Measurements from ENCODE around the gene ZNF778.

ZNF778 gene

DNA sequence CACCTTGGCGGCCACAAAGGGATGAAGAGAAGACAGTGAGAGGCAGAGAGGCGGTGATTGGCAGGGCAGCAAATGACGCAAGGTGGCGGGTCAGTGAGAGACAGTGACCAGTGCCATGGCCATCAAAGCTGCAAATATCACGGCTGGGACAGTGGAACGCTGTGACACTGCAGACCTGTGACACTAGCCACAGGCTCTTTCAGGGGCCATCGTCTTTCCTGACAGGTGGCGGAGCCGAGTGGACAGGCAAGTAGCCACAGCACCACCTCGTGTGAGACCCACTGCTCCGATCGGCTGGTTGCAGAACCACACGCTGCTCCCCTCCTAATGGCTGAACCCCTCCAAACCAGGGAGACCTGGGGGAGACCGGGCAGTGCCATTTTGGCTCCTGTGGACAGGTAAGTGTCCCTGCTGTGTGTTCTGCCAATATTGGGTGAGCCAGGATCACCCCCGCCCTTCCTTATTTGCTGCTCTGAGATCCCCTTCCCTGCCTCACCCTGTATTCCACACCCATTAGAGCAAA, 7.9 kb upstream of the ZNF778 start:
- H3K27ac ChIP-seq (ENCODE audit: poor library complexity, severe bottlenecking): no peak overlapping the region
- H3K4me3 ChIP-seq (ENCODE audit: severe bottlenecking): no peak overlapping the region
- H3K27me3 ChIP-seq (ENCODE audit: insufficient read depth, poor library complexity, severe bottlenecking): no peaks in the 10 kb centered on the region
- H3K36me3 ChIP-seq (ENCODE audit: low read depth): no peaks in the 10 kb centered on the region
- DNase-seq (ENCODE audit: low spot score) (no peak), ATAC-seq (ENCODE audit: low read depth) (no peak)
- no peaks in the 10 kb centered on the region for H3K4me1 ChIP-seq (ENCODE audit: insufficient read depth, poor library complexity, severe bottlenecking)
- H3K9me3 ChIP-seq (ENCODE audit: severe bottlenecking): no peaks in the 10 kb centered on the region
- TF ChIP-seq, protein P1, sequence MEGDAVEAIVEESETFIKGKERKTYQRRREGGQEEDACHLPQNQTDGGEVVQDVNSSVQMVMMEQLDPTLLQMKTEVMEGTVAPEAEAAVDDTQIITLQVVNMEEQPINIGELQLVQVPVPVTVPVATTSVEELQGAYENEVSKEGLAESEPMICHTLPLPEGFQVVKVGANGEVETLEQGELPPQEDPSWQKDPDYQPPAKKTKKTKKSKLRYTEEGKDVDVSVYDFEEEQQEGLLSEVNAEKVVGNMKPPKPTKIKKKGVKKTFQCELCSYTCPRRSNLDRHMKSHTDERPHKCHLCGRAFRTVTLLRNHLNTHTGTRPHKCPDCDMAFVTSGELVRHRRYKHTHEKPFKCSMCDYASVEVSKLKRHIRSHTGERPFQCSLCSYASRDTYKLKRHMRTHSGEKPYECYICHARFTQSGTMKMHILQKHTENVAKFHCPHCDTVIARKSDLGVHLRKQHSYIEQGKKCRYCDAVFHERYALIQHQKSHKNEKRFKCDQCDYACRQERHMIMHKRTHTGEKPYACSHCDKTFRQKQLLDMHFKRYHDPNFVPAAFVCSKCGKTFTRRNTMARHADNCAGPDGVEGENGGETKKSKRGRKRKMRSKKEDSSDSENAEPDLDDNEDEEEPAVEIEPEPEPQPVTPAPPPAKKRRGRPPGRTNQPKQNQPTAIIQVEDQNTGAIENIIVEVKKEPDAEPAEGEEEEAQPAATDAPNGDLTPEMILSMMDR (IDR thresholded peaks at IDR 0.05; ENCODE audit: poor library complexity, severe bottlenecking): no peak

DNA sequence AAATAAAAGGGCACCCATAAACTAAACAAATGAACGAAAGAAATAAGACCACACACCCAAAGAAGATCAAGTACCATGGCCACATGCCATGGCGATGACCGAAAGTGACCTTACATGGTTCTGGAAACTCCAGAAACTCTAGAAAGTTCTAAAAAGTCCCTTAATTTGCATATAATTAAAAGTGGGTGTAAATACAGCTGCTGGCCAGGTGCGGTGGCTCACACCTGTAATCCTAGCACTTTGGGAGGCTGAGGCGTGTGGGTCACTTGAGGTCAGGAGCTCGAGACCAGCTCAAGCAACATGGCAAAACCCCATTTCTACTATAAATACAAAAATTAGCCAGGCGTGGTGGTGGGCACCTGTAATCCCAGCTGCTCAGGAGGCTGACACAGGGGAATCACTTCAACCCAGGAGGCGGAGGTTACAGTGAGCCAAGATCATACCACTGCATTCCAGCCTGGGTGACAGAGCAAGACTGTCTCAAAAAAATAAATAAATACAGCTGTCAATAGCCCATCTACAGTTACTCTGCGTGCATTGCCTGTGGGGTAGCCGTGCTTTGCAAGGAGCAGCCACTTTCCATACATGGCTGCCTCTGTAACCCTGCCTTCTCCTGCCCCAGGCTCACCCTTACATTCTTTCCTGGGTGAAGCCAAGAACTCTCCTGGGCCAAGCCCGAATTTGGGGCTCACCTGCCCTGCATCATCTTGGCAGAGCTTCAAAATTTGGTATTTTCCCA, 7.2 kb upstream of the ZNF778 start:
- TF ChIP-seq, protein P1 (IDR thresholded peaks at IDR 0.05; ENCODE audit: poor library complexity, severe bottlenecking): no peak
- Histone ChIP-seq H3K27ac (ENCODE audit: poor library complexity, severe bottlenecking) (no peak overlapping the region), H3K9me3 (ENCODE audit: severe bottlenecking) (no peaks in the 10 kb centered on the region), H3K4me3 (ENCODE audit: severe bottlenecking) (no peak overlapping the region), H3K36me3 (ENCODE audit: low read depth) (no peaks in the 10 kb centered on the region), H3K27me3 (ENCODE audit: insufficient read depth, poor library complexity, severe bottlenecking) (no peaks in the 10 kb centered on the region), H3K4me1 (ENCODE audit: insufficient read depth, poor library complexity, severe bottlenecking) (no peaks in the 10 kb centered on the region)
- ATAC-seq (ENCODE audit: low read depth) (no peak), DNase-seq (ENCODE audit: low spot score) (no peak)

DNA sequence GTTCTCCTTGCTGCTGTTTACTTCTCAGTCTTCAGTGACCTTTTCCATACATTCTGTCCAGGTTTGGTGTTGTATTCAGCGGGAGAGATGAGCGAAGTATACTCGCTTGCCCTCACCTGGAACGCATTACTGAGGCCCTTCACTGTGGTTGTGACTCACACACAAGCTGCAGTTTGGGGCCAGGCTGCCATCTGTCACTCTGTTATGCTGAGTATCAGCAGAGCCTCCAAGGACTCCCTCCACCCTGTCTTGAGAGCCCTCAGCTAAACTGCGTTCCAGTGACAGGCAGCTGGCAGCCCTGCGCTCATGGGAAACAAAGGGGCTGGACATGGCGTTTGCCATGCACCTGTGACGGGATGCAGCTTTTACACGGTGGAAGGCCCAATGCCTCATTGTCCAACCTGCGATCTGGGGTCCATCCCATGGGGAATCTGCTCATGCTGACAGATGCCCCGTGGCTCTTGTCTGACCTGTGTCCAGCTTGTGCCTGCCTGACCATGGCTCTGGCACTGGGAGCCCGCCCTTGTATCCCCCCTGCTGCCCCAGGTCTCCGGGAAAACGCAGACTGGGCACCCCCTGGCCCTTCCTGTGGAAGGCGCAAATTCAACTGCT, 6.5 kb upstream of the ZNF778 start:
- Histone ChIP-seq H3K4me3 (ENCODE audit: severe bottlenecking) (no peak overlapping the region), H3K27me3 (ENCODE audit: insufficient read depth, poor library complexity, severe bottlenecking) (no peaks in the 10 kb centered on the region), H3K27ac (ENCODE audit: poor library complexity, severe bottlenecking) (no peak overlapping the region), H3K4me1 (ENCODE audit: insufficient read depth, poor library complexity, severe bottlenecking) (peaks cover under 1% of the 10 kb centered on the region), H3K36me3 (ENCODE audit: low read depth) (no peaks in the 10 kb centered on the region), H3K9me3 (ENCODE audit: severe bottlenecking) (no peaks in the 10 kb centered on the region)
- ATAC-seq (ENCODE audit: low read depth) (no peak), DNase-seq (ENCODE audit: low spot score) (no peak)
- TF ChIP-seq, protein P1 (IDR thresholded peaks at IDR 0.05; ENCODE audit: poor library complexity, severe bottlenecking): no peak

DNA sequence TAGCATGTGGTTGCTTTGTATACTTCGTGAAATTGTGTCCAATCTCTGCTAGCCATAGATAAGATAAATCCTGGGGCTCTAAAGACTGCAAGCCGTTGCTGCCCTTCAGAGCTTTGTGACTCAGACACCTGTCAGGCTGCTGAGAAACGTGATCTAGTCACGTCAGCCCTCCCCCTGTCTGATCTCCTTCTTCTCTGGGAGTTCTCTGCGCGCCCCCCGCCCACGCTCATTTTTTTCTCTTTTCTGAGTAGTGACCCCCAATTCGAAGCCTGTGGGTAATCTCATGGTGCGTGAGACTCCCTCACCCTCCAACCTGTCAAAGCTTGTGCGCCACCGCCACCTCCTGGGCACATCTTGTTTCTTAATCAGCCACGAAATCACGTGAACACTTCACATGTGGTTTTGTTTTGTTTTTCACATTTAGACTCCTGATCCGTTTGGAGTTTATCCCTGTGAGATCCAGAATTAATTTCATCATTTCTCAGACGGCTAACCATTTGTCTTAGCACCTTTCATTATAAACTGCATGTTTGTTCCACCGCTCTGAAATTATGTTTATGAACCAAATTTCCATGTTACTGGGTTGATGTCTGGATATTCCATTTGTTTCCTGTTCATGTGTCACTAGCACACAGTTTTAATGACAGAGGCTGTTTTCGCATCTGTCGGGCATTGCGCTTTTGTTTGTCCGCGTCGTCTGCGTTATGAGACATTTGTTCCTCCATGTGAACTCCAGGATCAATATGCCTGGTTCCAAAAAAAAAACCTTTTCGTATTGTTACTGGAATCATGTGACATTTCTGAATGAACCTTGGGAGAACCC, 977 bp upstream of the ZNF778 start:
- Histone ChIP-seq H3K27me3 (ENCODE audit: insufficient read depth, poor library complexity, severe bottlenecking) (no peaks in the 10 kb centered on the region), H3K9me3 (ENCODE audit: severe bottlenecking) (no peaks in the 10 kb centered on the region), H3K4me1 (ENCODE audit: insufficient read depth, poor library complexity, severe bottlenecking) (peaks cover 8% of the 10 kb centered on the region), H3K4me3 (ENCODE audit: severe bottlenecking) (peak overlapping the region; percentile 67), H3K36me3 (ENCODE audit: low read depth) (peaks cover 11% of the 10 kb centered on the region), H3K27ac (ENCODE audit: poor library complexity, severe bottlenecking) (peak overlapping the region; percentile 54)
- TF ChIP-seq, protein P1 (IDR thresholded peaks at IDR 0.05; ENCODE audit: poor library complexity, severe bottlenecking): peak; percentile 79
- DNase-seq (ENCODE audit: low spot score) (no peak), ATAC-seq (ENCODE audit: low read depth) (peak; percentile 63)
